IMR-90 (cell line): ENCODE data around the gene BTC. TPM values are rescaled to one million over a fixed set of nuclear protein-coding genes. Genes with fewer than 3 reads are reported as not detected.

ENCODE experiments used
- ATAC-seq: fragments of 200-7000 bp; cut with Tn5 transposase; 2 replicates; pipeline ENCODE4 v1.9.1; 2020; ENCODE audit warnings: low read depth, mild to moderate bottlenecking, moderate library complexity
- BruUV-seq: library from RNA; stranded (reverse); fragments of 400-500 nt; replicated peaks from 2 replicates; lab custom pipeline; 2021; lab: Mats Ljungman, UMichigan
- CTCF ChIA-PET: fragments of 300-600 bp; formaldehyde crosslinking; extraction: SDS; loops from one replicate; lab custom pipeline; 2021; ENCODE audit warnings: antibody characterized with exemption; lab: Yijun Ruan, JAX
- POLR2A ChIA-PET: fragments of 300-600 bp; sonication (Branson Sonifier 250); formaldehyde crosslinking; loops from one replicate; lab custom pipeline; 2022; ENCODE audit warnings: antibody characterized with exemption; ENCODE audit not compliant: unreplicated experiment; lab: Charles Lee
- DNase-seq: peaks from one replicate; pipeline ENCODE4 v3.0.0; 2013
- H2AFZ ChIP-seq: replicated peaks from 2 replicates; pipeline ENCODE3; 2013; ENCODE audit warnings: low read length, mild to moderate bottlenecking; ENCODE audit not compliant: poor library complexity
- H2AK5ac ChIP-seq: 2 replicates; pipeline ENCODE4 v1.6.1; 2013; ENCODE audit warnings: low read depth, low read length, inconsistent platforms
- H2AK9ac ChIP-seq: replicated peaks from 2 replicates; pipeline ENCODE3; 2013; ENCODE audit warnings: mild to moderate bottlenecking, low read depth, low read length, moderate library complexity; ENCODE audit not compliant: poor library complexity
- H2BK120ac ChIP-seq: 2 replicates; pipeline ENCODE4 v1.6.1; 2013; ENCODE audit warnings: low read depth, low read length, inconsistent platforms
- H2BK15ac ChIP-seq: 3 replicates; pipeline ENCODE4 v1.6.1; 2013; ENCODE audit warnings: low read depth, low read length, inconsistent platforms
- H2BK20ac ChIP-seq: 2 replicates; pipeline ENCODE4 v1.6.1; 2013; ENCODE audit warnings: low read depth, mild to moderate bottlenecking, inconsistent platforms, low read length, moderate library complexity
- H2BK5ac ChIP-seq: 2 replicates; pipeline ENCODE4 v1.6.1; 2013; ENCODE audit warnings: mild to moderate bottlenecking, low read depth, low read length, inconsistent platforms; ENCODE audit not compliant: poor library complexity, severe bottlenecking
- H3K14ac ChIP-seq: replicated peaks from 2 replicates; pipeline ENCODE4 v1.6.1; 2013; ENCODE audit warnings: low read depth, low read length, inconsistent platforms
- H3K18ac ChIP-seq: 2 replicates; pipeline ENCODE4 v1.6.1; 2013; ENCODE audit warnings: low read depth, low read length, control low read depth
- H3K23ac ChIP-seq: 2 replicates; pipeline ENCODE4 v1.6.1; 2013; ENCODE audit warnings: low read depth, low read length, inconsistent platforms
- H3K27ac ChIP-seq: 2 replicates; pipeline ENCODE4 v1.5.1; 2013; ENCODE audit warnings: mild to moderate bottlenecking, control low read depth, low read length; ENCODE audit not compliant: insufficient read depth
- H3K27me3 ChIP-seq: 2 replicates; pipeline ENCODE4 v1.6.1; 2013; ENCODE audit warnings: low read length; ENCODE audit not compliant: control insufficient read depth, insufficient read depth
- H3K36me3 ChIP-seq: 2 replicates; pipeline ENCODE4 v1.6.1; 2013; ENCODE audit warnings: low read length, mixed read lengths; ENCODE audit not compliant: control insufficient read depth, insufficient read depth
- H3K4ac ChIP-seq: 2 replicates; pipeline ENCODE4 v1.6.1; 2013; ENCODE audit warnings: low read depth, low read length, inconsistent platforms
- H3K4me1 ChIP-seq: 2 replicates; pipeline ENCODE4 v1.6.1; 2013; ENCODE audit warnings: low read length, mixed read lengths; ENCODE audit not compliant: control insufficient read depth, insufficient read depth
- H3K4me2 ChIP-seq: 2 replicates; pipeline ENCODE4 v1.6.1; 2013; ENCODE audit warnings: low read depth, mild to moderate bottlenecking, control low read depth, low read length, moderate library complexity
- H3K4me3 ChIP-seq: 2 replicates; pipeline ENCODE4 v1.5.1; 2013; ENCODE audit warnings: low read depth, mild to moderate bottlenecking, control low read depth, low read length, moderate library complexity; ENCODE audit not compliant: insufficient read depth
- H3K56ac ChIP-seq: 2 replicates; pipeline ENCODE4 v1.6.1; 2013; ENCODE audit warnings: low read length, inconsistent platforms; ENCODE audit not compliant: insufficient read depth; ENCODE audit errors: extremely low read depth
- H3K79me1 ChIP-seq, 2 experiments: 2 replicates each; pipeline ENCODE4 v1.6.1; 2013; ENCODE audit warnings: low read length in 2 of 2, inconsistent platforms in 1 of 2, low read depth in 1 of 2
- H3K9ac ChIP-seq: 2 replicates; pipeline ENCODE4 v1.6.1; 2013; ENCODE audit warnings: low read depth, low read length, control low read depth
- H3K9me1 ChIP-seq: 2 replicates; pipeline ENCODE4 v1.6.1; 2013; ENCODE audit warnings: low read length, inconsistent platforms; ENCODE audit not compliant: insufficient read depth
- H3K9me3 ChIP-seq: 2 replicates; pipeline ENCODE4 v1.6.1; 2013; ENCODE audit warnings: low read length; ENCODE audit not compliant: control insufficient read depth, insufficient read depth
- H4K20me1 ChIP-seq: 2 replicates; pipeline ENCODE4 v1.6.1; 2013; ENCODE audit warnings: low read length, inconsistent platforms; ENCODE audit not compliant: insufficient read depth
- H4K5ac ChIP-seq: 2 replicates; pipeline ENCODE4 v1.6.1; 2013; ENCODE audit warnings: mild to moderate bottlenecking, low read depth, low read length, control low read depth
- H4K8ac ChIP-seq, 2 experiments: 2 replicates each; pipeline ENCODE4 v1.6.1; 2013; ENCODE audit warnings: low read depth in 2 of 2, low read length in 2 of 2, control low read depth in 1 of 2, inconsistent platforms in 1 of 2
- H4K91ac ChIP-seq: 2 replicates; pipeline ENCODE4 v1.6.1; 2013; ENCODE audit warnings: low read depth, low read length, inconsistent platforms; ENCODE audit not compliant: insufficient read depth
- BHLHE40 ChIP-seq: fragments of 150-350 bp; IDR thresholded peaks from 2 replicates; pipeline ENCODE4 v1.6.1; 2016; ENCODE audit warnings: mild to moderate bottlenecking, low read depth, low read length
- CEBPB ChIP-seq: IDR thresholded peaks from 2 replicates; pipeline ENCODE4 v1.6.1; 2012; ENCODE audit warnings: low read depth, low read length, improper control_type of control experiment
- CHD1 ChIP-seq: IDR thresholded peaks from 2 replicates; pipeline ENCODE4 v1.6.1; 2012; ENCODE audit warnings: low read depth, low read length, improper control_type of control experiment
- CTCF ChIP-seq: conservative IDR thresholded peaks from 2 replicates; pipeline ENCODE4 v1.5.1; 2012; ENCODE audit warnings: mild to moderate bottlenecking, low read depth, low read length, improper control_type of control experiment
- ELK1 ChIP-seq: fragments of 150-350 bp; IDR thresholded peaks from 2 replicates; pipeline ENCODE4 v1.6.1; 2016; ENCODE audit warnings: low read depth, mild to moderate bottlenecking, low read length, moderate library complexity, borderline replicate concordance
- FOS ChIP-seq: fragments of 150-350 bp; IDR thresholded peaks from 2 replicates; pipeline ENCODE4 v1.6.1; 2016; ENCODE audit warnings: low read depth, low read length
- MAFK ChIP-seq: IDR thresholded peaks from 2 replicates; pipeline ENCODE4 v1.6.1; 2012; ENCODE audit warnings: low read depth, low read length, improper control_type of control experiment
- MAZ ChIP-seq: IDR thresholded peaks from 2 replicates; pipeline ENCODE4 v1.6.1; 2012; ENCODE audit warnings: low read depth, mild to moderate bottlenecking, low read length, improper control_type of control experiment, moderate library complexity, borderline replicate concordance
- MXI1 ChIP-seq: IDR thresholded peaks from 2 replicates; pipeline ENCODE4 v1.6.1; 2012; ENCODE audit warnings: low read depth, mild to moderate bottlenecking, low read length, moderate library complexity, borderline replicate concordance
- NFE2L2 ChIP-seq: fragments of 150-350 bp; IDR thresholded peaks from 2 replicates; pipeline ENCODE4 v1.6.1; 2016; ENCODE audit warnings: low read depth, mild to moderate bottlenecking, low read length
- POLR2A ChIP-seq: IDR thresholded peaks from 2 replicates; pipeline ENCODE4 v1.6.1; 2012; ENCODE audit warnings: mild to moderate bottlenecking, low read depth, low read length
- RAD21 ChIP-seq: IDR thresholded peaks from 2 replicates; pipeline ENCODE4 v1.6.1; 2012; ENCODE audit warnings: low read length, improper control_type of control experiment
- RCOR1 ChIP-seq: IDR thresholded peaks from 2 replicates; pipeline ENCODE4 v1.6.1; 2012; ENCODE audit warnings: mild to moderate bottlenecking, low read length, improper control_type of control experiment; ENCODE audit not compliant: insufficient replicate concordance
- RFX5 ChIP-seq: IDR thresholded peaks from 2 replicates; pipeline ENCODE4 v1.8.0; 2012; ENCODE audit warnings: low read depth, mild to moderate bottlenecking, low read length, moderate library complexity
- SMC3 ChIP-seq: fragments of 150-350 bp; IDR thresholded peaks from 2 replicates; pipeline ENCODE4 v1.6.1; 2016; ENCODE audit warnings: low read depth, mild to moderate bottlenecking, antibody characterized with exemption, low read length, moderate library complexity
- USF2 ChIP-seq: fragments of 150-350 bp; IDR thresholded peaks from 2 replicates; pipeline ENCODE4 v1.6.1; 2017; ENCODE audit warnings: mild to moderate bottlenecking, antibody characterized with exemption, low read length, low read depth
- dilution Hi-C: fragments of 300-500 bp; cut with HindIII; formaldehyde crosslinking; loops from one replicate; pipeline ENCODE4 v1.14.3; 2018; ENCODE audit warnings: low sequenced_read_pairs; ENCODE audit not compliant: unreplicated experiment
- in situ Hi-C: fragments of 300-500 bp; cut with MboI; formaldehyde crosslinking; loops from 3 replicates; pipeline ENCODE4 v1.14.3; 2019; ENCODE audit warnings: low sequenced_read_pairs, inconsistent platforms, mixed read lengths
- intact Hi-C: fragments of 100-400 bp; cut with micrococcal nuclease; formaldehyde crosslinking; loops from 2 replicates; pipeline ENCODE4 v1.10.0; 2022
- polyA plus RNA-seq, 3 experiments: library from polyadenylated mRNA; depleted of rRNA; stranded (reverse); fragments of >200 nt; gene quantifications; 2 replicates each; pipeline ENCODE4 v1.2.3, GENCODE V29; 2012; ENCODE audit warnings: low replicate concordance in 1 of 3
- total RNA-seq: library from RNA; depleted of rRNA; stranded (reverse); fragments of >200 nt; gene quantifications from 2 replicates; pipeline ENCODE4 v1.2.3, GENCODE V29; 2012

BTC gene
- total and polyA plus RNA-seq, 2 of the 4 experiments (the other 2 are of a cell fraction), result not detected

GRCh38 chr4:74752798-74753197 is 41.5 kb downstream of the BTC start:
- no TSS peak for BruUV-seq

More at GRCh38 chr4:74752798-74753197, 41.5 kb downstream of the BTC start:
- DNase-seq, result no peak
- Histone ChIP-seq H3K4ac (no peak overlapping the region), H3K56ac (no peak overlapping the region; the same call in 1 of the 2 replicates), H4K20me1 (no peaks in the 10 kb centered on the region), H3K36me3 (no peaks in the 10 kb centered on the region), H2BK5ac (no peak overlapping the region), H3K9me3 (no peaks in the 10 kb centered on the region), H3K27me3 (peaks cover 7% of the 10 kb centered on the region), H4K91ac (no peak overlapping the region), H3K9ac (no peak overlapping the region), H3K4me1 (no peaks in the 10 kb centered on the region), H3K18ac (no peak overlapping the region), H3K79me1 (no peaks in the 10 kb centered on the region), H3K9me1 (no peaks in the 10 kb centered on the region), H2BK20ac (no peak overlapping the region), H2AFZ (no peak overlapping the region), H3K4me2 (no peak overlapping the region), H2AK5ac (no peak overlapping the region), H3K4me3 (no peak overlapping the region), H3K14ac (no peak overlapping the region), H2BK15ac (no peak overlapping the region), H4K8ac (no peak overlapping the region), H4K5ac (no peak overlapping the region), H2BK120ac (no peak overlapping the region), H2AK9ac (no peak overlapping the region), H3K23ac (no peak overlapping the region), H3K27ac (no peak overlapping the region)
- TF ChIP-seq POLR2A (no peak), MXI1 (no peak), MAFK (no peak), SMC3 (no peak), FOS (no peak), USF2 (no peak), RFX5 (no peak), NFE2L2 (no peak), ELK1 (no peak), CHD1 (no peak), BHLHE40 (no peak), CEBPB (no peak), RCOR1 (no peak), RAD21 (no peak), MAZ (no peak), CTCF (no peak)
- in situ Hi-C loops (no loop called here), intact Hi-C loops (no loop called here), dilution Hi-C loops (no loop called here)
- ATAC-seq, result no peak
- ChIA-PET POLR2A (no interaction called here), CTCF (interaction anchor here (1.1 kb wide), 1 partner anchor 9 kb away, joined by 3 read pairs; no protein-coding TSS in a partner anchor)
